WERI-Rb-1 (cell line): ENCODE measurements around the gene MRAP2.

ENCODE experiments used
- DNase-seq: peaks from one replicate; pipeline ENCODE4 v3.0.0-alpha.2; 2020
- H3K27ac ChIP-seq: fragments of 250-450 bp; sonication (Bioruptor Pico); 2 replicates; pipeline ENCODE4 v1.5.1; 2020; ENCODE audit warnings: mild to moderate bottlenecking, moderate library complexity
- H3K27me3 ChIP-seq: fragments of 250-450 bp; sonication (Bioruptor Pico); 2 replicates; pipeline ENCODE4 v1.5.1; 2021; ENCODE audit warnings: mild to moderate bottlenecking, low read depth, moderate library complexity; ENCODE audit not compliant: insufficient read depth, severe bottlenecking
- H3K36me3 ChIP-seq: fragments of 250-450 bp; sonication (Bioruptor Pico); 2 replicates; pipeline ENCODE4 v1.5.1; 2020; ENCODE audit warnings: mild to moderate bottlenecking, moderate library complexity
- H3K4me3 ChIP-seq: 2 replicates; pipeline ENCODE4 v1.5.1; 2011; ENCODE audit warnings: low read depth, mild to moderate bottlenecking, control low read depth, low read length
- H3K9me3 ChIP-seq: fragments of 250-450 bp; sonication (Bioruptor Pico); 2 replicates; pipeline ENCODE4 v1.5.1; 2021; ENCODE audit warnings: mild to moderate bottlenecking, moderate library complexity; ENCODE audit not compliant: severe bottlenecking
- TF ChIP-seq, protein P1 (sequence below): IDR thresholded peaks from 2 replicates; pipeline ENCODE4 v1.5.1; 2011; ENCODE audit warnings: low read depth, mild to moderate bottlenecking, control low read depth, inconsistent platforms, low read length

MRAP2 gene

DNA sequence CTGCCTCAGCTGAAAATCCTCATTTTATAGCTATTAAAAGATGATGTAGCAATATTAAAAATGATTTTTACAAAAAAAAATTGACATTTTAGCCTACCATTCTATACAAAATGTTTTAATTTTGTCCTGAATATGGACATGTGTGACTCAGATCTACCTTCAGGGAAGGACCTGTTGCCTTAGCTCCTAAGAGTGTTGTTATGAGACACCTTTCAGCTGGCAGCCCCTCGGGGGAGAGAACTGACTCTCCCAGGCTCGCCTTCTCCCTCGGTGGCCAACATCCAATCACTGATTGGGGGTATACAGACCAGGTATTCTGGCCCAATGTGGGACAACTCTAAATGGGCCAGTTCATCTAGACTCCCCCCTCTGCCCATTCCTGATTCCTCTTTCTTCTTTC, 32.5 kb upstream of the MRAP2 start:
- Histone ChIP-seq H3K27me3 (no peaks in the 10 kb centered on the region), H3K27ac (no peak overlapping the region), H3K36me3 (no peaks in the 10 kb centered on the region), H3K9me3 (no peaks in the 10 kb centered on the region), H3K4me3 (no peak overlapping the region)
- TF ChIP-seq, protein P1, sequence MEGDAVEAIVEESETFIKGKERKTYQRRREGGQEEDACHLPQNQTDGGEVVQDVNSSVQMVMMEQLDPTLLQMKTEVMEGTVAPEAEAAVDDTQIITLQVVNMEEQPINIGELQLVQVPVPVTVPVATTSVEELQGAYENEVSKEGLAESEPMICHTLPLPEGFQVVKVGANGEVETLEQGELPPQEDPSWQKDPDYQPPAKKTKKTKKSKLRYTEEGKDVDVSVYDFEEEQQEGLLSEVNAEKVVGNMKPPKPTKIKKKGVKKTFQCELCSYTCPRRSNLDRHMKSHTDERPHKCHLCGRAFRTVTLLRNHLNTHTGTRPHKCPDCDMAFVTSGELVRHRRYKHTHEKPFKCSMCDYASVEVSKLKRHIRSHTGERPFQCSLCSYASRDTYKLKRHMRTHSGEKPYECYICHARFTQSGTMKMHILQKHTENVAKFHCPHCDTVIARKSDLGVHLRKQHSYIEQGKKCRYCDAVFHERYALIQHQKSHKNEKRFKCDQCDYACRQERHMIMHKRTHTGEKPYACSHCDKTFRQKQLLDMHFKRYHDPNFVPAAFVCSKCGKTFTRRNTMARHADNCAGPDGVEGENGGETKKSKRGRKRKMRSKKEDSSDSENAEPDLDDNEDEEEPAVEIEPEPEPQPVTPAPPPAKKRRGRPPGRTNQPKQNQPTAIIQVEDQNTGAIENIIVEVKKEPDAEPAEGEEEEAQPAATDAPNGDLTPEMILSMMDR, result no peak
- DNase-seq, result no peak

DNA sequence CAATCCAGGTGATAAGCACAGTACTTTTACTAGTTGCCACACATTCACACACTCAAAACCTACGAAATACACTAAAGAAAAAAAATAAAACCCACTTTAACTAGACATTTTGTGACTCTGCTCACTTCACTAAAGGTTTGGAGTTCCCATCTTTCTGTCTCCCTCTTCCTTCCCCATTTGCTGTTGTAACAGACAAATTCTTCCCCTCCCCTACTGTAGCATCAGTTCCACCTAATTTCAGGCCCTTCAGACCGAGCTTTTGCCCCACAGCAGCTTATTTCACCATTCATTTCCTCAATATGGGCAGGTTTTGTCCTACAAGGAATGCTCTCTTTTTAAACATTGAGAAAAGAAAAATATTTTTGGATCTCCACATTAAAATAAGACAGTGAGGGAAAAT, 31.3 kb upstream of the MRAP2 start:
- no peak overlapping the region for H3K4me3 ChIP-seq
- H3K27me3 ChIP-seq, result no peaks in the 10 kb centered on the region
- no peaks in the 10 kb centered on the region for H3K36me3 ChIP-seq
- no peak for DNase-seq
- TF ChIP-seq, protein P1, result no peak
- H3K27ac ChIP-seq, result no peak overlapping the region
- no peaks in the 10 kb centered on the region for H3K9me3 ChIP-seq

DNA sequence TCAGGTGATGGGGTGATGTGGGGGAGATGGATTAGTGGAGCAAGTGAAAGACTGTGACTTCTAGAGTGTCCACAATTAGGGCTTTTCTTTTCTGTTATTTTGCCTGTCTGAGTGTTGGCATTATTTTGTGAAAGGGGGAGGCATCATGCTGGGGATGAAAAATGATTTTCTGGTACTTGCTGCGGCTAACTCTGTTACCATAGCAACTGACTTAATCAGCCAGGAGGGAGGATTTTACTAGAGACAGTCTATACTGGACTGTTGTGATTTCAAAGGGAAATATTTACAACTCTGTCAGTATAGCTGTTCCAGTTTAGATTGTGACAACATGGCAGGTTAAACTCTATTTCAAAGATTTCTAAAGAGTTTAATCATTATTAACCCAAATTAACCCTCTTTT, 30.4 kb upstream of the MRAP2 start:
- Histone ChIP-seq H3K4me3 (no peak overlapping the region), H3K9me3 (no peaks in the 10 kb centered on the region)
- TF ChIP-seq, protein P1, result no peak

DNA sequence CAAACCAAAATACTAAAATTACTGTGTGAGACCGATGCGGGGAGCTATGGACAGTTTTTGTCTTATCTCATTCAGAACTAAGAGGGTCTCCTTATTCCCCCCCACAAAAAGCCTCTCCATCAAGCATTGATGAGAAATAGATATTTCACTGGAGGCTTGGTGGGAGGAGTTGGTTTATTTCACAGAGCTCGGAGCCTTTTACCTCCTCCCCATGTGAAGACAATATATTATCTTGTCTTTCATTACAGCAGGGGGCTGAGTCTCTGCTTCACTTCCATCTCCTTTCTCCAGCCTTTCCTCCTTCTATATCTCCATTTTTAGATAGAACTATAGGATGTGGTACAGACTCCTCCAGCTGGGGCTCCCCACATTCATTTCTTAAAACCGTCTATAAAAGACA, 29.9 kb upstream of the MRAP2 start:
- no peak for DNase-seq
- H3K9me3 ChIP-seq, result no peaks in the 10 kb centered on the region
- no peak overlapping the region for H3K27ac ChIP-seq

More for the DNA sequence above, 30.4 kb upstream of the MRAP2 start:
- Histone ChIP-seq H3K27me3 (no peaks in the 10 kb centered on the region), H3K27ac (no peak overlapping the region), H3K36me3 (no peaks in the 10 kb centered on the region)
- no peak for DNase-seq

DNA sequence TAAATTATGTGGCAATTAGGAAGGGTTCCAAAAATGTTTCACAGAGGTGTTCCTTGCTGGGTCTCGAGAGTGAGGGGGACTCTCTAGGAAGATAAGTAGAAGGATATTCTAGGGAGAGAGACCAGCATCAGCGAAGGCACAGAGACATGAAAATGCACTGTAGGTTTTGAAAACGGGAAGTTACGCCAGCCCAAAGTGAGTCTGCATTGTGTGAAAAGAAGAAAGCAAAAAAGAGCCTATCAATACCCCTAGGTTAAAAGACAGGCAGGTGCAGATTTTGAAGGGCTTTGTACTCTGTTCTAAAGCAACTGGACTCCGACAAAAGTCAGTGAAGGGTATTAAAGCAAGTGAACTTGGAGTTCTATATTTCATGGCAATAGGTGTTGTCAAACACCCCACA, 25.7 kb upstream of the MRAP2 start:
- Histone ChIP-seq H3K9me3 (no peaks in the 10 kb centered on the region), H3K27ac (no peak overlapping the region), H3K4me3 (no peak overlapping the region), H3K36me3 (no peaks in the 10 kb centered on the region), H3K27me3 (no peaks in the 10 kb centered on the region)
- DNase-seq, result no peak
- TF ChIP-seq, protein P1, result no peak

More for the DNA sequence above, 29.9 kb upstream of the MRAP2 start:
- TF ChIP-seq, protein P1, result no peak
- H3K4me3 ChIP-seq, result no peak overlapping the region
- H3K36me3 ChIP-seq, result no peaks in the 10 kb centered on the region
- H3K27me3 ChIP-seq, result no peaks in the 10 kb centered on the region

DNA sequence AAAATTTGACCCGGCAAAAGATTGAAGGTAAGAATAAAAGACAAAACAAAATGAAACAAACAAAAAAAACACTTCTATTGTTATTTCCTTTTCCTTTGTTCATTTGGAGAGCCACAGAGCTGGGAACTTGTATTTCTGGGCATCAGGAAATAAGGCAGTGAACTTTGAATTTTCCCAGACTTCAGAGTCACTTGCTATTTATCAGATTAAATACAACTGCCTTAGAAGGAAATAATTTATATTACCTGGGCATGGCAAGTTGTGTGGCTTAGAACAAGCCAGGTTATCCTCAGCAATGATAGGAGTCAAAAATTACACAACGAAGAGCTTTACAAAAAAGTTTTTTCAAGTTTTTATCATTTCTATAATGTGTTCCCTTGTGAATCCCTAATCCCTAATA, 20.2 kb upstream of the MRAP2 start:
- TF ChIP-seq, protein P1, result no peak
- H3K9me3 ChIP-seq, result no peaks in the 10 kb centered on the region
- no peak overlapping the region for H3K4me3 ChIP-seq
- no peak for DNase-seq
- no peak overlapping the region for H3K27ac ChIP-seq
- no peaks in the 10 kb centered on the region for H3K27me3 ChIP-seq
- no peaks in the 10 kb centered on the region for H3K36me3 ChIP-seq
